Natural killer cell (primary cell): ENCODE measurements around the gene FBXO34. TPM values are rescaled to one million over a fixed set of nuclear protein-coding genes. Genes with fewer than 3 reads are reported as not detected.
A peak's percentile ranks its signal among the peaks of the same experiment; 100 is the strongest.

Experiments used
- ATAC-seq, 3 donors: fragments of 150-1000 bp in 2 of 3; fragments of 200-7000 bp in 1 of 3; cut with Tn5 transposase; 1 replicate in 1 of 3; 2 replicates in 2 of 3; pipeline ENCODE4 v1.10.0; 2021; ENCODE audit warnings: mild to moderate bottlenecking in 2 of 3, moderate library complexity in 2 of 3
- DNase-seq, 2 donors: peaks; one replicate each; pipeline versions ENCODE4 v3.0.0 to v3.0.0-alpha.2; 2013 to 2021; ENCODE audit warnings: mixed read lengths in 1 of 2
- H3K27ac ChIP-seq: one replicate; pipeline ENCODE4 v1.5.1; 2013; ENCODE audit warnings: mild to moderate bottlenecking, low read length
- H3K27me3 ChIP-seq: one replicate; pipeline ENCODE4 v1.6.1; 2013; ENCODE audit warnings: low read length; ENCODE audit not compliant: control insufficient read depth, insufficient read depth
- H3K36me3 ChIP-seq: one replicate; pipeline ENCODE4 v1.6.1; 2013; ENCODE audit warnings: low read length; ENCODE audit not compliant: control insufficient read depth, insufficient read depth
- H3K4me1 ChIP-seq: one replicate; pipeline ENCODE4 v1.6.1; 2013; ENCODE audit warnings: low read length; ENCODE audit not compliant: control insufficient read depth, insufficient read depth
- H3K4me3 ChIP-seq: one replicate; pipeline ENCODE4 v1.5.1; 2013; ENCODE audit warnings: low read length
- H3K9me3 ChIP-seq: one replicate; pipeline ENCODE4 v1.6.1; 2013; ENCODE audit warnings: low read length; ENCODE audit not compliant: control insufficient read depth, insufficient read depth
- H3K27ac Mint-ChIP-seq, 2 donors: one replicate each; pipeline ENCODE4 v1.8.0; 2022; ENCODE audit warnings: mild to moderate bottlenecking in 2 of 2, mixed read lengths in 2 of 2, moderate library complexity in 1 of 2
- H3K27me3 Mint-ChIP-seq, 2 donors: one replicate each; pipeline ENCODE4 v1.8.0; 2022; ENCODE audit warnings: low read depth in 2 of 2, mixed read lengths in 2 of 2
- H3K36me3 Mint-ChIP-seq: one replicate; pipeline ENCODE4 v1.8.0; 2022; ENCODE audit warnings: mixed read lengths
- H3K4me1 Mint-ChIP-seq, 2 donors: one replicate each; pipeline ENCODE4 v1.8.0; 2022; ENCODE audit warnings: mixed read lengths in 2 of 2
- H3K4me3 Mint-ChIP-seq: one replicate; pipeline ENCODE4 v1.8.0; 2022; ENCODE audit warnings: mild to moderate bottlenecking, moderate library complexity, mixed read lengths
- H3K9me3 Mint-ChIP-seq, 2 donors: one replicate each; pipeline ENCODE4 v1.8.0; 2022; ENCODE audit warnings: mixed read lengths in 2 of 2
- CTCF ChIP-seq: fragments of 200-600 bp; IDR thresholded peaks from one replicate; pipeline ENCODE4 v1.8.0; 2022; ENCODE audit warnings: antibody characterized with exemption
- WGBS: methylation state at CpG from one replicate; pipeline ENCODE4 v1.1.7; 2013; ENCODE audit warnings: missing lambda C conversion rate; ENCODE audit not compliant: insufficient coverage; 5-methylcytosine and 5-hydroxymethylcytosine counted together
- intact Hi-C: fragments of 100-400 bp; cut with micrococcal nuclease; formaldehyde crosslinking; loops from one replicate; pipeline ENCODE4 v1.14.2; 2022
- total RNA-seq, 4 donors: library from RNA; stranded (reverse); fragments of 120-200 nt in 1 of 4; gene quantifications; one replicate each; pipeline versions ENCODE4 v1.2.3 to v1.2.4, GENCODE V29; 2013 to 2022

FBXO34 gene
- total RNA-seq, 3 donors from 2014 or later (not counting 1 experiment from before 2014, with no cell fraction given) = 34.7 to 39.3 (median 36.6) TPM

DNA sequence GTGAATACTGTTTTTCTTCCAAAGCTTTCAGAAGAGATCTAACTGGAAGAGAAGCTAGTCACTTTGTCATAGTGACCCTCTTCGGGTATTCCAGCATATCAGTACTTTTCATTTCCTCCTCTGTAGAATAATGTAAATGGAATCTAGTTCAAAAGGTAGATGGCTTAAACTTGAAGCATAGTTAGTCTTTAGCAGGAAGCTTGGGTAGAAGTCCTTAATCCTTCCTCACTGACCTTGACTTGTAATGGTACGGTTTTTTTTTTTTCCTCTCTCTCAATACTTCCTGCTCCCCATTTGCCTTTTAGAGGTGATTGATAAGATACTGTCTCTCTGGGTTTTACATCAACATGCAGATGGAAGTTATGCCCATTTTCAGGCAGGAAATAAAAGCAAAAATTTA is 1.7 kb downstream of the FBXO34 start:
- Histone ChIP-seq H3K27me3 (no peaks in the 10 kb centered on the region), H3K36me3 (no peaks in the 10 kb centered on the region), H3K27ac (no peak overlapping the region), H3K4me1 (peaks cover 15% of the 10 kb centered on the region), H3K9me3 (no peaks in the 10 kb centered on the region), H3K4me3 (no peak overlapping the region)
- Mint-ChIP-seq H3K9me3 (no peaks in the 10 kb centered on the region), H3K27ac (peak overlapping the region; percentile 90 to 94), H3K4me1 (peaks cover 52 to 58% of the 10 kb centered on the region in 2 donors), H3K36me3 (no peaks in the 10 kb centered on the region), H3K4me3 (peak overlapping the region; percentile 92), H3K27me3 (no peaks in the 10 kb centered on the region)
- intact Hi-C loops = loop anchor here (2.0 to 10.0 kb wide), 2 partner anchors 32 to 218 kb away; partner anchors contain the start of gene MAPK1IP1L
- DNase-seq = no peak
- ATAC-seq = no peak
- no peak for TF ChIP-seq CTCF
- WGBS = no CpG with 5 or more reads among the region's 2 CpGs

GRCh38 chr14:55274146-55274545 is 2.9 kb downstream of the FBXO34 start:
- Histone ChIP-seq H3K9me3 (no peaks in the 10 kb centered on the region), H3K27ac (no peak overlapping the region), H3K36me3 (no peaks in the 10 kb centered on the region), H3K27me3 (no peaks in the 10 kb centered on the region), H3K4me3 (no peak overlapping the region), H3K4me1 (peaks cover 25% of the 10 kb centered on the region)
- DNase-seq (no peak), ATAC-seq (no peak)
- Mint-ChIP-seq H3K4me1 (peaks cover 61 to 68% of the 10 kb centered on the region in 2 donors), H3K27ac (peak overlapping the region; percentile 54 to 90), H3K27me3 (no peaks in the 10 kb centered on the region), H3K36me3 (no peaks in the 10 kb centered on the region), H3K4me3 (no peak overlapping the region), H3K9me3 (no peaks in the 10 kb centered on the region)
- intact Hi-C loops = loop anchor here (10.0 kb wide), 1 partner anchor 219 kb away; the partner anchor contains the start of gene MAPK1IP1L
- WGBS = 57% methylated on average over 3 of the region's 3 CpGs
- TF ChIP-seq CTCF = no peak

- Histone ChIP-seq H3K36me3 (no peaks in the 10 kb centered on the region), H3K27ac (no peak overlapping the region), H3K9me3 (no peaks in the 10 kb centered on the region), H3K4me3 (no peak overlapping the region), H3K4me1 (peaks cover 29% of the 10 kb centered on the region), H3K27me3 (no peaks in the 10 kb centered on the region)
- Mint-ChIP-seq H3K27ac (peak overlapping the region in 1 of 2 donors; percentile 56), H3K9me3 (no peaks in the 10 kb centered on the region), H3K4me1 (peaks cover 67 to 74% of the 10 kb centered on the region in 2 donors), H3K4me3 (no peak overlapping the region), H3K27me3 (no peaks in the 10 kb centered on the region), H3K36me3 (no peaks in the 10 kb centered on the region)
- ATAC-seq (no peak), DNase-seq (no peak)
- TF ChIP-seq CTCF = no peak
- intact Hi-C loops = loop anchor here (10.0 kb wide), 1 partner anchor 220 kb away; the partner anchor contains the start of gene MAPK1IP1L
- WGBS = no CpG with 5 or more reads among the region's 1 CpG
These were observed 3.5 kb downstream of the FBXO34 start for GRCh38 chr14:55274751-55275150.

- 100% methylated on average over 3 of the region's 3 CpGs for WGBS
- intact Hi-C loops = loop anchor here (10.0 kb wide), 1 partner anchor 222 kb away; the partner anchor contains the start of gene MAPK1IP1L
These were observed 5.5 kb downstream of the FBXO34 start for GRCh38 chr14:55276736-55277135.

More at GRCh38 chr14:55276736-55277135, 5.5 kb downstream of the FBXO34 start:
- Mint-ChIP-seq H3K36me3 (no peaks in the 10 kb centered on the region), H3K27me3 (no peaks in the 10 kb centered on the region), H3K9me3 (no peaks in the 10 kb centered on the region), H3K4me3 (no peak overlapping the region), H3K27ac (peak overlapping the region; percentile 85 to 86), H3K4me1 (peaks cover 68 to 77% of the 10 kb centered on the region in 2 donors)
- Histone ChIP-seq H3K9me3 (no peaks in the 10 kb centered on the region), H3K36me3 (peaks cover 3% of the 10 kb centered on the region), H3K27ac (no peak overlapping the region), H3K4me1 (peaks cover 26% of the 10 kb centered on the region), H3K27me3 (no peaks in the 10 kb centered on the region), H3K4me3 (no peak overlapping the region)
- no peak for TF ChIP-seq CTCF
- ATAC-seq = no peak
- DNase-seq = no peak
